DND-41 (cell line): ENCODE measurements around the gene RALGPS1.

ENCODE experiments used
- ATAC-seq: fragments of 200-7000 bp; cut with Tn5 transposase; 3 replicates; pipeline ENCODE4 v1.9.1; 2021; ENCODE audit warnings: low read depth; ENCODE audit not compliant: insufficient read depth
- DNase-seq: peaks from one replicate; pipeline ENCODE4 v3.0.0-alpha.2; 2020
- H2AFZ ChIP-seq: 2 replicates; pipeline ENCODE4 v1.6.0; 2012; ENCODE audit warnings: low read depth, low read length
- H3K27ac ChIP-seq: 2 replicates; pipeline ENCODE4 v1.5.1; 2012; ENCODE audit warnings: low read length, inconsistent platforms
- H3K27me3 ChIP-seq: fragments of 200-600 bp; sonication (generic); 2 replicates; pipeline ENCODE4 v1.6.0; 2012; ENCODE audit warnings: low read length, mild to moderate bottlenecking, inconsistent platforms; ENCODE audit not compliant: insufficient read depth, poor library complexity
- H3K36me3 ChIP-seq: 2 replicates; pipeline ENCODE4 v1.5.1; 2012; ENCODE audit warnings: low read length, inconsistent platforms; ENCODE audit not compliant: insufficient read depth
- H3K4me1 ChIP-seq: 2 replicates; pipeline ENCODE4 v1.5.1; 2012; ENCODE audit warnings: mild to moderate bottlenecking, low read length; ENCODE audit not compliant: insufficient read depth
- H3K4me2 ChIP-seq: 2 replicates; pipeline ENCODE4 v1.6.0; 2012; ENCODE audit warnings: mild to moderate bottlenecking, moderate library complexity, low read length, inconsistent platforms; ENCODE audit not compliant: insufficient read depth
- H3K4me3 ChIP-seq, 2 experiments: fragments of 200-600 bp in 1 of 2; shearing (Covaris generic) in 1 of 2; 2 replicates each; pipeline ENCODE4 v1.5.1; 2012 to 2016; ENCODE audit warnings: inconsistent platforms in 2 of 2, low read length in 2 of 2, mild to moderate bottlenecking in 2 of 2, low read depth in 1 of 2, moderate library complexity in 1 of 2
- H3K79me2 ChIP-seq: 2 replicates; pipeline ENCODE4 v1.6.0; 2012; ENCODE audit warnings: low read length, inconsistent platforms; ENCODE audit not compliant: insufficient read depth
- H3K9ac ChIP-seq: 2 replicates; pipeline ENCODE4 v1.6.0; 2012; ENCODE audit warnings: low read depth, mild to moderate bottlenecking, inconsistent platforms, low read length, moderate library complexity
- H3K9me3 ChIP-seq: 2 replicates; pipeline ENCODE4 v1.5.1; 2012; ENCODE audit warnings: low read length, moderate library complexity, mild to moderate bottlenecking, inconsistent platforms; ENCODE audit not compliant: insufficient read depth, severe bottlenecking
- H4K20me1 ChIP-seq: 2 replicates; pipeline ENCODE4 v1.6.0; 2012; ENCODE audit warnings: low read length; ENCODE audit not compliant: insufficient read depth
- EZH2 ChIP-seq: IDR thresholded peaks from 3 replicates; pipeline ENCODE4 v1.6.1; 2012; ENCODE audit warnings: borderline replicate concordance, low read depth, mild to moderate bottlenecking, moderate library complexity, low read length, inconsistent platforms; ENCODE audit not compliant: severe bottlenecking
- TF ChIP-seq, protein P1 (sequence below): IDR thresholded peaks from 2 replicates; pipeline ENCODE4 v1.5.1; 2012; ENCODE audit warnings: borderline replicate concordance, low read length, moderate library complexity, mild to moderate bottlenecking; ENCODE audit not compliant: poor library complexity, severe bottlenecking; ENCODE audit errors: extremely low read depth

Gene RALGPS1

DNA sequence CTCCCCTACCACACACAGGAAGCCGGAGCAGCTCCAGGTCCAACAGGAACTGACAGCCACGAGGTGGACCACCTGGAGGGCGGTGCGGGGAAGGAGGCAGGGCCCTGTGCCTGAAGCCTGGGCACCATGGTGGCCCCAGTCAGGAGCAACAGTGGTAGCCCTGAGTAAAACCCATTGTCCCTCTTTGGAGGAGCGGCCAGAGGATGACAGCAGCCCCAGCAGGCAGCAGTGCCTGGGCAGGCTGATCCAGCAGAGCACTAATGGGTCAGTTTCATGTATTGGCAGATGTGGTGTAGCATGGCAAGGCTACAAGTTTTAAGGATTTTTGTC lies 302.3 kb downstream of the RALGPS1 start:
- Histone ChIP-seq H3K4me3 (no peak overlapping the region), H3K79me2 (no peaks in the 10 kb centered on the region), H3K36me3 (no peaks in the 10 kb centered on the region), H3K27ac (no peak overlapping the region), H3K4me1 (no peaks in the 10 kb centered on the region), H3K4me2 (no peak overlapping the region), H2AFZ (no peak overlapping the region), H3K9me3 (no peaks in the 10 kb centered on the region), H4K20me1 (peaks cover 23% of the 10 kb centered on the region), H3K9ac (no peak overlapping the region), H3K27me3 (peaks cover 40% of the 10 kb centered on the region)
- TF ChIP-seq, protein P1, sequence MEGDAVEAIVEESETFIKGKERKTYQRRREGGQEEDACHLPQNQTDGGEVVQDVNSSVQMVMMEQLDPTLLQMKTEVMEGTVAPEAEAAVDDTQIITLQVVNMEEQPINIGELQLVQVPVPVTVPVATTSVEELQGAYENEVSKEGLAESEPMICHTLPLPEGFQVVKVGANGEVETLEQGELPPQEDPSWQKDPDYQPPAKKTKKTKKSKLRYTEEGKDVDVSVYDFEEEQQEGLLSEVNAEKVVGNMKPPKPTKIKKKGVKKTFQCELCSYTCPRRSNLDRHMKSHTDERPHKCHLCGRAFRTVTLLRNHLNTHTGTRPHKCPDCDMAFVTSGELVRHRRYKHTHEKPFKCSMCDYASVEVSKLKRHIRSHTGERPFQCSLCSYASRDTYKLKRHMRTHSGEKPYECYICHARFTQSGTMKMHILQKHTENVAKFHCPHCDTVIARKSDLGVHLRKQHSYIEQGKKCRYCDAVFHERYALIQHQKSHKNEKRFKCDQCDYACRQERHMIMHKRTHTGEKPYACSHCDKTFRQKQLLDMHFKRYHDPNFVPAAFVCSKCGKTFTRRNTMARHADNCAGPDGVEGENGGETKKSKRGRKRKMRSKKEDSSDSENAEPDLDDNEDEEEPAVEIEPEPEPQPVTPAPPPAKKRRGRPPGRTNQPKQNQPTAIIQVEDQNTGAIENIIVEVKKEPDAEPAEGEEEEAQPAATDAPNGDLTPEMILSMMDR, result no peak
- no peak for TF ChIP-seq EZH2
- ATAC-seq (no peak), DNase-seq (no peak)

DNA sequence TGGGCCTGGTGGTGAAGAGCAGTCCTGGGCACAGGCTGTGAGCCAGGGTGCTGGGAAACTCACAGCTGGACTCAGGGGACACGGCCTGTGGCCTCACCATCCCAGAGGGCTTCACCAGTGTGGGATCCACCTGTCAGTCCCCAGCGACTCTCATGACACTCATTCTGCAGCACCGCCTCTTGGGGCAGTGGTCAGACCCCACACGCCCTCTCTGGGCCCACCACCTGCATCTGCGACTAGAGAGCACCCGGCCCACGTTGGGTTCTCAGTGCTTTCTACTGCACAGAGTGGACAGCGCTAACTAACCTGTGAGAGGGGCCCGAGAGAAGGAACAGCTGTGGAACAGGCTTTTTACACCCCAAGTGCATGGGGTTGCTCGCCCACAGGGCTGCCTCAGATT lies 304.2 kb downstream of the RALGPS1 start:
- DNase-seq (no peak), ATAC-seq (no peak)
- Histone ChIP-seq H2AFZ (no peak overlapping the region), H3K36me3 (no peaks in the 10 kb centered on the region), H3K9ac (no peak overlapping the region), H4K20me1 (peaks cover 19% of the 10 kb centered on the region), H3K4me1 (no peaks in the 10 kb centered on the region), H3K4me3 (no peak overlapping the region), H3K4me2 (no peak overlapping the region), H3K9me3 (no peaks in the 10 kb centered on the region), H3K27ac (no peak overlapping the region), H3K79me2 (no peaks in the 10 kb centered on the region), H3K27me3 (peaks cover 35% of the 10 kb centered on the region)
- TF ChIP-seq, protein P1, result no peak
- no peak for TF ChIP-seq EZH2

DNA sequence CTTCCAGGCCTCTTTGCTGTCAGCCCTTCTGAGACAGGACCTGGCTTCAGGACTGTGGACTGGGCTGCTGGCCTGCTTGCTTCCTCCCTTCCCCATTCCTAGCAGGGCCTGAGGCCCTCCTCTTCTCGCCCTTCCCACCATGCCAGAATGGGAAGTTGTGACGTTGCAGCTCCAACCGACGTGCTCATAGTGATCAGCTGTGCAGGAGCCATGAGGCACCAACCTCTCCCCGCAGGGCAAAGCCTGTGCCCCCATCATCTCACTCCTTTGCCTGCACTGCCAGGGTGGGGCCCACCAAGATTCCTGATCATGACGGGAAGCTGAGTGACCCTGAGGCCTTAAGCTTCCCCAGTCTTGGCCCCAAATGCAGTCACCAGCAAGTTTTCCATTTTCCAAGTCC lies 304.9 kb downstream of the RALGPS1 start:
- Histone ChIP-seq H3K9ac (no peak overlapping the region), H3K9me3 (no peaks in the 10 kb centered on the region), H2AFZ (no peak overlapping the region), H3K4me2 (no peak overlapping the region), H3K27ac (no peak overlapping the region), H3K4me1 (no peaks in the 10 kb centered on the region), H3K79me2 (no peaks in the 10 kb centered on the region), H4K20me1 (peaks cover 19% of the 10 kb centered on the region), H3K36me3 (no peaks in the 10 kb centered on the region), H3K4me3 (no peak overlapping the region), H3K27me3 (peaks cover 33% of the 10 kb centered on the region)
- ATAC-seq (no peak), DNase-seq (no peak)
- TF ChIP-seq, protein P1, result no peak
- TF ChIP-seq EZH2, result no peak

DNA sequence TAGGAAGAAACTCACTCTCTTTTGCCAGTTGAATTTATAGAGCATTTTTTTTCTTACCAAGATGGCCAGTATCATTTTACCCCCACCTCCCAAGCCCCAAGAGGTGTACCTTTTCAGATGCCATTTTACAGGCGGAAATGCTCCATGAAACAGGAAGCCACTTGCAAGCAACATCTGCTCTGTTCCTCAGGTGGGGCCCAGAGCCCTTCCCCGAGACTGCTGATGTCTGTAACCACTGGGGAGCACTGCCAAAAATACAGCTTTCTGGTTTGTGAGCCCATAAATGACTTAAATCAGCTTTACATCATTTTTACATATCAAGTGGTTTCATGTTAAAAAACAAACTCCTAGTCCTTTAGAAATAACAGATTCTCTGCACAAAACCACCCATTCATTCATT lies 307.1 kb downstream of the RALGPS1 start:
- Histone ChIP-seq H3K4me1 (no peaks in the 10 kb centered on the region), H3K79me2 (no peaks in the 10 kb centered on the region), H4K20me1 (peaks cover 6% of the 10 kb centered on the region), H3K27me3 (peaks cover 14% of the 10 kb centered on the region), H2AFZ (no peak overlapping the region), H3K4me2 (no peak overlapping the region), H3K9me3 (no peaks in the 10 kb centered on the region), H3K9ac (no peak overlapping the region), H3K36me3 (no peaks in the 10 kb centered on the region), H3K4me3 (no peak overlapping the region), H3K27ac (no peak overlapping the region)
- ATAC-seq, result no peak
- DNase-seq, result no peak
- no peak for TF ChIP-seq EZH2
- TF ChIP-seq, protein P1, result no peak
